ENCODE measurements around the gene PURA. TPM values are rescaled to one million over a fixed set of nuclear protein-coding genes. Genes with fewer than 3 reads are reported as not detected.

Gene PURA
- polyA plus RNA-seq, 1 donor from 2014 or later, result 2.3 TPM

DNA sequence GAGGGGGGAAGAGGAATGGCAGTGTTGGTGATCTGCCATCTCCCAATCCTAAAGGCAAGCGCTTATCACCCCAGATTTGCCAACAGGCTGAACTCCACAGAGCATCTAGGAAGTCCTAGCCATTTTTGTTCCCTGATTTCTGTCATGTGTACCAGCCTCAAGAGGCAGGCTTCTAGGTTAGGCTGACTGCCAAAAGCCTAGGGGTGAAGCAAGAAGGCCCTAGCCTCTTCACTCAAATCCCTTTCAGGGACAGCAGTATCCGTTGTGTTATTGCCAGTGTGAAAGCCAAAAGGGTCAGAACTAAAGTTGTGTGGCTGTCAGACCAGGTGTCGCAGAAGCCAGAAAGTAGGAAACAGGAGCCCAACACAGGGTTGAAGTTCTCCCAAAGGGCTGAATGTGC lies 26.5 kb downstream of the PURA start:
- H3K9me3 ChIP-seq (ENCODE audit: low read length), result no peaks in the 10 kb centered on the region
- no peaks in the 10 kb centered on the region for H3K36me3 ChIP-seq (ENCODE audit: insufficient read depth, low read length)
- H4K20me1 ChIP-seq (ENCODE audit: insufficient read depth), result no peaks in the 10 kb centered on the region
- no peak overlapping the region for H3K27ac ChIP-seq (ENCODE audit: low read length)
- H3K4me3 ChIP-seq (ENCODE audit: low read length), result no peak overlapping the region
- H3K9ac ChIP-seq (ENCODE audit: low read length), result no peak overlapping the region
- peaks cover 9% of the 10 kb centered on the region for H3K27me3 ChIP-seq (ENCODE audit: insufficient read depth, low read depth, low read length)
- TF ChIP-seq, protein P1, sequence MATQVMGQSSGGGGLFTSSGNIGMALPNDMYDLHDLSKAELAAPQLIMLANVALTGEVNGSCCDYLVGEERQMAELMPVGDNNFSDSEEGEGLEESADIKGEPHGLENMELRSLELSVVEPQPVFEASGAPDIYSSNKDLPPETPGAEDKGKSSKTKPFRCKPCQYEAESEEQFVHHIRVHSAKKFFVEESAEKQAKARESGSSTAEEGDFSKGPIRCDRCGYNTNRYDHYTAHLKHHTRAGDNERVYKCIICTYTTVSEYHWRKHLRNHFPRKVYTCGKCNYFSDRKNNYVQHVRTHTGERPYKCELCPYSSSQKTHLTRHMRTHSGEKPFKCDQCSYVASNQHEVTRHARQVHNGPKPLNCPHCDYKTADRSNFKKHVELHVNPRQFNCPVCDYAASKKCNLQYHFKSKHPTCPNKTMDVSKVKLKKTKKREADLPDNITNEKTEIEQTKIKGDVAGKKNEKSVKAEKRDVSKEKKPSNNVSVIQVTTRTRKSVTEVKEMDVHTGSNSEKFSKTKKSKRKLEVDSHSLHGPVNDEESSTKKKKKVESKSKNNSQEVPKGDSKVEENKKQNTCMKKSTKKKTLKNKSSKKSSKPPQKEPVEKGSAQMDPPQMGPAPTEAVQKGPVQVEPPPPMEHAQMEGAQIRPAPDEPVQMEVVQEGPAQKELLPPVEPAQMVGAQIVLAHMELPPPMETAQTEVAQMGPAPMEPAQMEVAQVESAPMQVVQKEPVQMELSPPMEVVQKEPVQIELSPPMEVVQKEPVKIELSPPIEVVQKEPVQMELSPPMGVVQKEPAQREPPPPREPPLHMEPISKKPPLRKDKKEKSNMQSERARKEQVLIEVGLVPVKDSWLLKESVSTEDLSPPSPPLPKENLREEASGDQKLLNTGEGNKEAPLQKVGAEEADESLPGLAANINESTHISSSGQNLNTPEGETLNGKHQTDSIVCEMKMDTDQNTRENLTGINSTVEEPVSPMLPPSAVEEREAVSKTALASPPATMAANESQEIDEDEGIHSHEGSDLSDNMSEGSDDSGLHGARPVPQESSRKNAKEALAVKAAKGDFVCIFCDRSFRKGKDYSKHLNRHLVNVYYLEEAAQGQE (IDR thresholded peaks at IDR 0.05; ENCODE audit: borderline replicate concordance), result no peak
- TF ChIP-seq SMC3 (conservative IDR thresholded peaks at IDR 0.05; ENCODE audit: poor library complexity) (no peak), MXI1 (conservative IDR thresholded peaks at IDR 0.05; ENCODE audit: poor library complexity, severe bottlenecking) (no peak), EZH2 (IDR thresholded peaks at IDR 0.05; ENCODE audit: borderline replicate concordance, insufficient read depth, low read length, poor library complexity, severe bottlenecking) (no peak), POLR2AphosphoS5 (IDR thresholded peaks at IDR 0.05) (no peak), EP300 (conservative IDR thresholded peaks at IDR 0.05; ENCODE audit: poor library complexity, severe bottlenecking) (no peak)
- TF ChIP-seq, protein P2, sequence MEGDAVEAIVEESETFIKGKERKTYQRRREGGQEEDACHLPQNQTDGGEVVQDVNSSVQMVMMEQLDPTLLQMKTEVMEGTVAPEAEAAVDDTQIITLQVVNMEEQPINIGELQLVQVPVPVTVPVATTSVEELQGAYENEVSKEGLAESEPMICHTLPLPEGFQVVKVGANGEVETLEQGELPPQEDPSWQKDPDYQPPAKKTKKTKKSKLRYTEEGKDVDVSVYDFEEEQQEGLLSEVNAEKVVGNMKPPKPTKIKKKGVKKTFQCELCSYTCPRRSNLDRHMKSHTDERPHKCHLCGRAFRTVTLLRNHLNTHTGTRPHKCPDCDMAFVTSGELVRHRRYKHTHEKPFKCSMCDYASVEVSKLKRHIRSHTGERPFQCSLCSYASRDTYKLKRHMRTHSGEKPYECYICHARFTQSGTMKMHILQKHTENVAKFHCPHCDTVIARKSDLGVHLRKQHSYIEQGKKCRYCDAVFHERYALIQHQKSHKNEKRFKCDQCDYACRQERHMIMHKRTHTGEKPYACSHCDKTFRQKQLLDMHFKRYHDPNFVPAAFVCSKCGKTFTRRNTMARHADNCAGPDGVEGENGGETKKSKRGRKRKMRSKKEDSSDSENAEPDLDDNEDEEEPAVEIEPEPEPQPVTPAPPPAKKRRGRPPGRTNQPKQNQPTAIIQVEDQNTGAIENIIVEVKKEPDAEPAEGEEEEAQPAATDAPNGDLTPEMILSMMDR (IDR thresholded peaks at IDR 0.05; ENCODE audit: poor library complexity, severe bottlenecking), result no peak
- H3K9me2 ChIP-seq (ENCODE audit: insufficient read depth, low read length), result no peaks in the 10 kb centered on the region
- no peak overlapping the region for H2AFZ ChIP-seq (ENCODE audit: low read depth, low read length)
- no peaks in the 10 kb centered on the region for H3F3A ChIP-seq (ENCODE audit: insufficient read depth, low read length, poor library complexity, severe bottlenecking)
- H3K79me2 ChIP-seq (replicated peaks; ENCODE audit: insufficient read depth, low read length), result no peaks in the 10 kb centered on the region
- H3K4me2 ChIP-seq (ENCODE audit: low read length), result no peak overlapping the region

DNA sequence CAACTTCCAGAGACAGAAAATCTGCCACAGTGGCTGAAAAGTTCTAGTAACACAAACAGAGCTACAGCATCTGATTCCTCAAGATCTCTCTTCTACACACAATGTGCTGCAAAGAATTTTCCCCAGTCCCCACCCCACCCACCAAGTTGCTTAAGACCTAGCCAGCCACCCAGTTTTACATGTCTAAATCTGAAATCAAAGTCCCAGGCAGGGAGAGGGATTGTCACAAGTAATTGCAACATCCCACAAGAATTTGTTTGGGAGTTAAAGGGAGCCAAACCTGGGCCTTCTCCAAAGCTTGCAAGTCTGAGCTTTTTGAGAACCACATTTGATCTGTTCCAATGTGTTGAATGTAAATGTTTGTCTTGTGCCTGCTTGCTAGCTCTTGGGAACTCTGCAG lies 27.3 kb downstream of the PURA start:
- Histone ChIP-seq H3K4me3 (ENCODE audit: low read length) (no peak overlapping the region), H3K27ac (ENCODE audit: low read length) (no peak overlapping the region), H3K79me2 (replicated peaks; ENCODE audit: insufficient read depth, low read length) (no peaks in the 10 kb centered on the region), H3K36me3 (ENCODE audit: insufficient read depth, low read length) (no peaks in the 10 kb centered on the region), H3F3A (ENCODE audit: insufficient read depth, low read length, poor library complexity, severe bottlenecking) (no peaks in the 10 kb centered on the region), H3K9ac (ENCODE audit: low read length) (no peak overlapping the region), H4K20me1 (ENCODE audit: insufficient read depth) (no peaks in the 10 kb centered on the region), H2AFZ (ENCODE audit: low read depth, low read length) (no peak overlapping the region), H3K4me2 (ENCODE audit: low read length) (no peak overlapping the region), H3K27me3 (ENCODE audit: insufficient read depth, low read depth, low read length) (peaks cover 17% of the 10 kb centered on the region), H3K9me2 (ENCODE audit: insufficient read depth, low read length) (no peaks in the 10 kb centered on the region), H3K9me3 (ENCODE audit: low read length) (no peaks in the 10 kb centered on the region)
- TF ChIP-seq SMC3 (conservative IDR thresholded peaks at IDR 0.05; ENCODE audit: poor library complexity), result no peak
- TF ChIP-seq EP300 (conservative IDR thresholded peaks at IDR 0.05; ENCODE audit: poor library complexity, severe bottlenecking), result no peak
- no peak for TF ChIP-seq RAD21 (conservative IDR thresholded peaks at IDR 0.05)
- no peak for TF ChIP-seq EZH2 (IDR thresholded peaks at IDR 0.05; ENCODE audit: borderline replicate concordance, insufficient read depth, low read length, poor library complexity, severe bottlenecking)
- no peak for TF ChIP-seq POLR2AphosphoS5 (IDR thresholded peaks at IDR 0.05)
- TF ChIP-seq TAF1 (IDR thresholded peaks at IDR 0.05; ENCODE audit: low read depth), result no peak
- TF ChIP-seq MXI1 (conservative IDR thresholded peaks at IDR 0.05; ENCODE audit: poor library complexity, severe bottlenecking), result no peak
- TF ChIP-seq, protein P2 (IDR thresholded peaks at IDR 0.05; ENCODE audit: poor library complexity, severe bottlenecking), result no peak
